Stimulated activated CD8-positive, alpha-beta memory T cell treated with anti-CD3 and anti-CD28 coated beads, Interleukin-12 subunit alpha, Interleukin-12 subunit beta, amount 100 ng/mL, for 24 hours (primary cell): ENCODE measurements around the gene PIPOX.

Experiments used
- DNase-seq: peaks from one replicate; pipeline ENCODE4 v3.0.0-alpha.2; 2020; ENCODE audit errors: extremely low read depth

Gene PIPOX

DNA sequence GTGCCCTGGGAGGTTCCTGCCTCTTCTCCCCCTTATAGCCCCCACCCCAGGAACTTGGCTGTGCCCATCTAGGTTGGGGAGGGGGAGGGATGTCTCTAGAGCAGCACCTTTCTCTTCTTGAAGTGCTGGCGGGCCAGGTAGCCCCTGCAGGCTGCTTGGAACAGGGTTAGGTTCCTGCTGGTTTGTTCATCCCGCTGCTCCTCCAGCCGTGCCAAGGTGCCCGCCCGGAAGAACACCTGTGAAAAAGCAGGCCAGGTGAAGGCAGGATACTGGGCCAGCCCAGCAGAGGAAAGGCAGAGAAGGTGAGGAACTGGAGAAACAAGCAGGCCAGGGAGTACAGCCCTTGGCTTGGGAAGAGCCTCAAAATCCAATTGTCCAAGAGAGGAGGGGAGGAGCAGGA, 56.6 kb downstream of the PIPOX start:
- DNase-seq: no peak

DNA sequence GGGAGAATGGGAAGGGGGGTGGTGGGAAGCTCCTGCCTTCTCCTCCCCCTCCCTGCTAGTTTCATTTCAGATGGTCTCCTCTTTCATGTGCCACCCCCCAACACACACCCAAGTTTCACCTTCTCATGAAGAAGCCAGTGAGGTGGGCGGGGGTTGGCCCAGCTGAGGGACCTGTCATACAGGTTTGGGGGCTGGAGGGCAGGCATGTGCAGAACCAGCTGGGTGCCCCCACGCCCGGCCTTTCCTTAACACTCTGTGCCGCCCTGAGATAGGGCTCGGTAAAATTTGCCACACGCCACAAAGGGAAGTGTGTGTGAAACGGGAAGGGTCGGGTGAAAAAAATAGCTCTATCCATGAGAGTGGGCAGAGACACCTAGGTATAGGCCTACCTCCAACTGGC, 57.4 kb downstream of the PIPOX start:
- no peak for DNase-seq

DNA sequence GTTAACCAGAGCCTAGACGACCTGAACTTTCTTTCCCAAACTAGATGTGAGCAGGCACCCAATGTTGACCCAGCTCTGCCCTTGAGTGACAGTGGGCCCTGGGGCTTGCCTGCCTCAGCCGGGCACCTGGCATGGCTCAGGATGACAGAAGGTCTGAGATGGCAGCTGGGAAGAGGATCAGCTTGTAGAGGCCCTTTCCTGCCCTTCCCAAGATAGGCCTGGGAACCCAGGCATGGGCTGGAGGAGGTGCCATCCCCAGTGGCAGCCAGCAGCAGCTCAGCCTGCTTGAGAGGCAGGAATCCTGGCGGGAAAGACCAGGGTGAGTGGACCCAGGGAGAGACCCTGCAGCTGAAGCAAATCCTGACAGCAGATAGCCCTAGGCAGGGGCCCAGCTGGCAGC, 59.1 kb downstream of the PIPOX start:
- DNase-seq: no peak

GRCh38 chr17:29102741-29103181, 59.8 kb downstream of the PIPOX start:
- DNase-seq: no peak

DNA sequence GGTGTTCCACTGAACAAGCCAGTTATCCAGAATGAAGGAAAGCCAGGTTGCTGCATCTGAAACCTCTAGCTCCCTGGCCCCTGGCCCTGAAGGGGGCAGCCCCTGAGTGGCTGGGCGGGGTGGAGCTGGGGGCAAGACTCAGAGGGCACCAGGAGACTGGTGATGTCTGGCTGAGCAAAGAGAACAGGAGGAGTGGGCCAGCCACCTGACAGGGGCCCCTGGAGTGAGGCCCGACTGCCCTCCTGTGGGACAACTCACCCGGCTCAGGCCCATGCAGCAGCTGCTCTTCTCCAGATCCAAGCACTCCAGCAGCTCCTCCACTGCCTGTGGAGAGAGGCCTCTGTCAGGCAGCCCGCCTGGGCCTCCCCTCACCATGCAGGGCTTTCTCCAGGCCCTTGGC, 60.4 kb downstream of the PIPOX start:
- no peak for DNase-seq
